ACC112 (cell line): Measurements from ENCODE around the gene ARRB1.

ENCODE experiments used
- H2AFZ ChIP-seq: fragments of 200-600 bp; sonication (generic); one replicate; pipeline ENCODE4 v1.6.0; 2017; ENCODE audit warnings: antibody characterized with exemption, low read length; ENCODE audit not compliant: unreplicated experiment
- H3K27ac ChIP-seq: fragments of 200-600 bp; sonication (generic); 2 replicates; pipeline ENCODE4 v1.5.1; 2014; ENCODE audit warnings: low read depth, mild to moderate bottlenecking, antibody characterized with exemption, low read length, moderate library complexity
- H3K27me3 ChIP-seq: fragments of 200-600 bp; sonication (generic); 2 replicates; pipeline ENCODE4 v1.6.1; 2014; ENCODE audit warnings: mild to moderate bottlenecking, antibody characterized with exemption, low read length, moderate library complexity, mixed read lengths; ENCODE audit not compliant: insufficient read depth
- H3K36me3 ChIP-seq: fragments of 200-600 bp; sonication (generic); 2 replicates; pipeline ENCODE4 v1.6.1; 2016; ENCODE audit warnings: mild to moderate bottlenecking, antibody characterized with exemption, low read length, moderate library complexity, mixed read lengths; ENCODE audit not compliant: insufficient read depth
- H3K4me1 ChIP-seq: fragments of 200-600 bp; sonication (generic); one replicate; pipeline ENCODE4 v1.6.1; 2016; ENCODE audit warnings: low read length, mixed read lengths; ENCODE audit not compliant: insufficient read depth, unreplicated experiment, control insufficient read depth
- H3K4me3 ChIP-seq: fragments of 200-600 bp; sonication (generic); 2 replicates; pipeline ENCODE4 v1.5.1; 2014; ENCODE audit warnings: mild to moderate bottlenecking, low read depth, low read length
- H3K79me2 ChIP-seq: fragments of 200-600 bp; sonication (generic); one replicate; pipeline ENCODE4 v1.6.0; 2016; ENCODE audit warnings: low read length; ENCODE audit not compliant: control insufficient read depth, unreplicated experiment, insufficient read depth

ARRB1 gene

GRCh38 chr11:75264971-75265370, 86.5 kb downstream of the ARRB1 start:
- Histone ChIP-seq H2AFZ (no peak overlapping the region), H3K27ac (no peak overlapping the region), H3K4me1 (peaks cover 3% of the 10 kb centered on the region), H3K36me3 (no peaks in the 10 kb centered on the region), H3K79me2 (no peaks in the 10 kb centered on the region), H3K4me3 (no peak overlapping the region), H3K27me3 (peaks cover 8% of the 10 kb centered on the region; the same call in 1 of the 2 replicates)

DNA sequence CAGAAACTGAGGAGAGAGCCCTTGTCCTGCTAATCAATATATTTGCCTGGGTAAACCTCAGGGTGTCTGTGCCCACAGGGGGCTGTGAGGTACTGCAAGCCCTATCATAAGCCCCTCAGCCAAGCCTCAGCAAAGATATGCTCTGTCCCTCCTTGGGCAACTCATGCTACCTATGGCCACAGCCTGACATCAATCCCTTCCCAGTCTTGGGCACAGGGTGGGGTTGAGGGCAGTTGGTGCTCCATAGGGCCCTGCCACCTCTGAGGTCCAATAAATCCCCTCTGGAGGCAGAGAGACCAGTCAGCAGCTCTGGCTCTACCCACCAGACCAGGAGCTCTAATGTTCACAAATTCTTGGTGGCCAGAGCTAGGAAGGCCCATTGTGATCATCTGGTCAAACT, 87.1 kb downstream of the ARRB1 start:
- Histone ChIP-seq H2AFZ (no peak overlapping the region), H3K4me3 (no peak overlapping the region), H3K27ac (no peak overlapping the region), H3K36me3 (no peaks in the 10 kb centered on the region), H3K79me2 (no peaks in the 10 kb centered on the region), H3K27me3 (peaks cover 14% of the 10 kb centered on the region), H3K4me1 (peaks cover 3% of the 10 kb centered on the region)

GRCh38 chr11:75263944-75264349, 87.5 kb downstream of the ARRB1 start:
- H3K4me1 ChIP-seq = peaks cover 3% of the 10 kb centered on the region
- no peak overlapping the region for H3K27ac ChIP-seq
- no peaks in the 10 kb centered on the region for H3K79me2 ChIP-seq

DNA sequence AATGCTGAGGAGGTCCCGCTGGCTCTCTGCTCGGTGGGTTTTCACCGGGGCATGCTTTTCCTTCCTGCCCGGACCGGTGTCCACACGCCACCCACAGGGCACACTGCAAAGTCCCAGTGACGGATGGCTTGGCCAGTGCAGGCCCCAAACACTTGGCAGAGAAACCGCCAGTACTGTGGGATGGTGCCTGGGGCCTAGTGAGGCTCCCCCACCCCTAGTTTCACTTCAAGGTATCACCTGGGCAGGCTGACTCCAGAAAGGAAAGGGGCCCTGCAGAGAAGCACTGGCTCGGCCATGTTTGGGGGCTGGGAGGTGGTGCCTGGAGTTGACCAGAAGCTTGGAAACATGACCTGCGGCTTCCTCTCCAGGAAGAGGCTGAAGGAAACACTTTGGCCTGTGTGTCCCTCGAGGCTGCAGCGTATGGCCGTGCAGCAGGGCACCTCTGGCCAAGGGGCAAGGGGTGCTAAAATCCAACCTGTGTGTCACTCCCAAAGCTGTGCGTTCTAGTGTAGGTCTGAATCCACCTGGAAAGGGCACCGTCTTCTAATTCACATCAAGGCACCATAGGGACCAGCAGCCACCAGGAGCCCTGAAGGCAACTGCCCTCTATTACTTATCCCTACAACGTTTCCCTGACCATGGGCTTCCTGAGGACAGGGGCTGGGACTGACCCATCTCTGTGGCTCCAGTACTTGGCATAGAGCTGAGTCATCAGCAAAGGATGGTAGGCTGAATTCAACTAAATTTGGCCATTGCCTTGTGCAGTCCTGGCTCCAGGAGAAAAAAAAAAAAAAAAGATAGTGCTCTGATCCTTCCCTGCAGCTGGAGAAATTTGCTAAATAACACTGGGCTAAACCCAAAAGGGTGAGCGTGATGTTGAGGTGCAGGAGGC, 88.3 kb downstream of the ARRB1 start:
- no peak overlapping the region for H3K4me3 ChIP-seq
- no peak overlapping the region for H3K27ac ChIP-seq
- no peaks in the 10 kb centered on the region for H3K36me3 ChIP-seq
- peaks cover 3% of the 10 kb centered on the region for H3K4me1 ChIP-seq
- peaks cover 14% of the 10 kb centered on the region for H3K27me3 ChIP-seq
- H2AFZ ChIP-seq = no peak overlapping the region
- H3K79me2 ChIP-seq = no peaks in the 10 kb centered on the region

More at GRCh38 chr11:75263944-75264349, 87.5 kb downstream of the ARRB1 start:
- no peaks in the 10 kb centered on the region for H3K36me3 ChIP-seq
- H3K4me3 ChIP-seq = no peak overlapping the region
- peaks cover 14% of the 10 kb centered on the region for H3K27me3 ChIP-seq
- no peak overlapping the region for H2AFZ ChIP-seq

DNA sequence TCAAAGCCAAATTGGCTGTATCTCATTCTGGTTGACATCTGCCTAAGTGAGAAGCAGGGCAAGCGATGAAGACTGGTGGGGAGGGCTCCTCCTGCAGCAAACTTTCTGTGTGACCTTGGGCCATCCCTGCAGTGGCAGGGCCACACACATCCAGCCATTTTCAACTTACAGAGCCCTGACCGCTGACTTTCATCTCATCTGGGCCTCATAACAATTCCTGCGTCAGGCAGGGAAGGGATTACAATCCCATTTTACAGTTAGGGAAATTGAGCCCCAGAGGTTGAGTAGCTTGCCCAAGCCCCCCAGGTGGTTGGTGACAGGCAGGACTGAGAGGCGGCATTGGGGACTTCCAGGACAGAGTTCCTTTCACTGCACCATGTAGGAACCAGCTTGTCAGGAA, 89.0 kb downstream of the ARRB1 start:
- peaks cover 3% of the 10 kb centered on the region for H3K4me1 ChIP-seq
- no peak overlapping the region for H2AFZ ChIP-seq
- H3K36me3 ChIP-seq = no peaks in the 10 kb centered on the region
- H3K27ac ChIP-seq = no peak overlapping the region
- no peak overlapping the region for H3K4me3 ChIP-seq
- no peaks in the 10 kb centered on the region for H3K79me2 ChIP-seq
- peaks cover 20% of the 10 kb centered on the region for H3K27me3 ChIP-seq

DNA sequence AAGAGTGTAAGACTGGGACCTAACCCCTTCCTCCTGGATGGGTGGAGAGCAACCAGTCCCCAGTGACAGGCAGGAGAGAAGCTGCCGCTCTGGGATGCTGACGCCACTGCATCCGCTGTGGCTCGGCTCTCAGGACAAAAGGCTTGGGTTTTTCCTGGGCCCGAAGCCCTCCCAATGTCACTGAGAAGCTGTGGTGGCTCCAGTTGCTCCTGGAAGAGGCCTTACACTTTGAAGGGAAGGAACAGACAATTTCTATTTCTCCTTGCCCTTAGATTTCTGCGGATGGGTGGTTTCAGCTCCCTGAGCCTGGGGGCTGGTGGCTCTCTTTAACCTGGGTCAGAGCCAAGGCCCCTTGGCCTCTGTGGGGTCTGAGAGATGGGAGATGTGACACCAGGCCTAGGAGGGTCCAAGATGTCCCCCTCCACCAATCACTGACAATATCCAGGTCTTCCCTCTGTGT, 89.5 kb downstream of the ARRB1 start:
- Histone ChIP-seq H3K27me3 (peaks cover 24% of the 10 kb centered on the region), H3K36me3 (no peaks in the 10 kb centered on the region), H3K4me3 (no peak overlapping the region), H3K79me2 (no peaks in the 10 kb centered on the region), H3K4me1 (peaks cover 3% of the 10 kb centered on the region), H3K27ac (no peak overlapping the region), H2AFZ (no peak overlapping the region)

DNA sequence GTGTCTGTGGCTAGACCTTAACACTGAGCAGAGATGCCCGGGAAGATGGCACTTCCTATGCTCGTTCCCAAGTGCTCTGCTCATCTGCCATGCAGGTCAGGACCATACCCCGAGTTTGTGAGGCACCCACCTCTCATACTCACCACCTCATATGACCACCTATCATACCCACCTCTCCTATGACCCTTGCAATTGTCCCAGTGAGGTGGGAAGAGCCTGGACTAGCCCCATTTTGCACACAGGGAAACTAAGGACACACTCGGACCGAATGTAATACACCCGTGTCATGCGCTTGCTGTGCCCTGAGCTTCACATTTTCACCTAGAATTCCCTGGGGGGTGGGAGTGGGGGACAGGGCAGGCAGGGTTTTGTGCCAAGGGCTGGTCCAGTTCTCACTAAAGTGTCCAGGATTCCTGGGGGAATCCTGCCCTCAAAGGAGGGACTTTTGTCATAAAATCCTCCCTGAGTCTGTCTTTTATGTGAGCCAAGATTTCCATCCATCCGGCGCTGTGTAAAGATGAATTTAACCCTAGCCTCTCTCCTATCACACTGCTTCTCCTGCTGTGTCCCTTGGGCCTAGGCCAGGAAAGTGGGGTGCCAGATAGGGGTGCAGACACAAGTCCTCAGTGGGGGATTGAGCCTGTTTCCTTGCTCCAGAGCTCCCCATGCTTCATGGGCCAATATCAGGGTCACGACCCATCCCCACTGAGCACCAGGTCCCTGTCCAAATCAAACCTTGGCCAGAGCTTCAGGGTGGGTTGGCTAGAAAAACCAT, 90.9 kb downstream of the ARRB1 start:
- Histone ChIP-seq H3K36me3 (no peaks in the 10 kb centered on the region), H3K27me3 (peaks cover 38% of the 10 kb centered on the region), H3K79me2 (no peaks in the 10 kb centered on the region), H3K4me3 (no peak overlapping the region), H2AFZ (no peak overlapping the region), H3K27ac (no peak overlapping the region), H3K4me1 (peaks cover 3% of the 10 kb centered on the region)

DNA sequence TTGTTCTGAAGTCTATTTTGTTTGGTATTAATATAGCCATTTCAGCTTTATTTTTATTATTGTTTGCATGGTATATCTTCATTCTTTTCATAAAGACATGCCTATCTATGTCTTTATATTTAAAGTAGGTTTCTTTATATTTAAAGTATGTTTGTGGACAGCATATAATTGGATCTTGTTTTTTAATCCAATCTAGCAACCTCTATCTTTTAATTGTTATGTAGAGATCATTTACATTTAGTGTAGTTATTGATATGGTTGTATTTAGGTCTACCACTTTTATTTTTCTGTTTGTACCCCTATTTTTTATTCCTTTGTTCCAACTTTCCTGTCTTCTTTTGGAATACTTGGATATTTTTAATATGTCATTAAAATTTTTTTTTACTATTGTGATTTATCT, 97.1 kb downstream of the ARRB1 start:
- H3K4me1 ChIP-seq = no peaks in the 10 kb centered on the region
- H3K4me3 ChIP-seq = no peak overlapping the region
- H3K36me3 ChIP-seq = no peaks in the 10 kb centered on the region
- peaks cover 64% of the 10 kb centered on the region for H3K27me3 ChIP-seq
- H3K79me2 ChIP-seq = no peaks in the 10 kb centered on the region
- no peak overlapping the region for H2AFZ ChIP-seq
- no peak overlapping the region for H3K27ac ChIP-seq

- H3K27ac ChIP-seq = no peak overlapping the region
- H3K4me3 ChIP-seq = no peak overlapping the region
- H2AFZ ChIP-seq = no peak overlapping the region
- no peaks in the 10 kb centered on the region for H3K79me2 ChIP-seq
- peaks cover 47% of the 10 kb centered on the region for H3K27me3 ChIP-seq
- H3K36me3 ChIP-seq = no peaks in the 10 kb centered on the region
- no peaks in the 10 kb centered on the region for H3K4me1 ChIP-seq
Observed at GRCh38 chr11:75249704-75250103, 101.8 kb downstream of the ARRB1 start.

GRCh38 chr11:75248924-75249256, 102.6 kb downstream of the ARRB1 start:
- Histone ChIP-seq H3K79me2 (no peaks in the 10 kb centered on the region), H3K4me3 (no peak overlapping the region), H3K4me1 (no peaks in the 10 kb centered on the region), H3K36me3 (no peaks in the 10 kb centered on the region), H2AFZ (no peak overlapping the region), H3K27ac (no peak overlapping the region), H3K27me3 (peaks cover 51% of the 10 kb centered on the region)
